ENCODE measurements around the gene HAPLN2. TPM values are rescaled to one million over a fixed set of nuclear protein-coding genes. Genes with fewer than 3 reads are reported as not detected.

The HAPLN2 gene
- total RNA-seq, 6 experiments from 2014 or later: not detected

DNA sequence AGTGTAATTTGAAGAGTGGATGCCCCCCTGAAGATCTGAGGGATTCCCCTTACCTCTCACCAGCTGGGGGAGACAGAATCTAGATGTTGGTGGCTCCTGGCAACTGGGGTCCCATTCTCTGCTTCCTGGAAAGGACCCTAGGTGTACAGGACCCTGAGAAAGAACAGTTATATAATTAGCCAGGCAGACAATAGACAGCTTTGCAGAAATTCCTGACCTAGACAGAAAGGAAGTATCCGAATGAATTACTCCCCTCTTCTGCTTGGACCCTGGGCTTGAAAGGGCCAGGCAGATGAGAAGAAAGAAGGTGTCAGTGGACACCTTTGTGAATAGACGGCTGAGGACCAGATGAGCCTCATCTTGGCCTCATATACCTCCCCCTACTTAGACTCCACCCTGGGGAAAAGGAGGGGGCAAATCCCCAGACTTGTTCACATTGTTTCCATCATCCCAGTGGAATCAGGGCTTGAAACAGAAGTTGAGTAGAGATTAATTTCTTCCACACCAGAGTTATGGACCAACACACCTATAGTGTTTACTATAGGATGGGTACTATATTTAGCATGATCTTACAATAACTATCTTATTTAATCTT, 45.1 kb upstream of the HAPLN2 start:
- H3K27me3 ChIP-seq: peaks cover 0 to 6% of the 10 kb centered on the region in 2 donors
- H3K4me1 ChIP-seq: peaks cover 0 to 9% (median 4%) of the 10 kb centered on the region in 4 donors
- DNase-seq (no peak), ATAC-seq (no peak)
- H3K4me3 ChIP-seq: no peak overlapping the region
- no peak for TF ChIP-seq POLR2A (IDR thresholded peaks at IDR 0.05)
- TF ChIP-seq, protein P1, sequence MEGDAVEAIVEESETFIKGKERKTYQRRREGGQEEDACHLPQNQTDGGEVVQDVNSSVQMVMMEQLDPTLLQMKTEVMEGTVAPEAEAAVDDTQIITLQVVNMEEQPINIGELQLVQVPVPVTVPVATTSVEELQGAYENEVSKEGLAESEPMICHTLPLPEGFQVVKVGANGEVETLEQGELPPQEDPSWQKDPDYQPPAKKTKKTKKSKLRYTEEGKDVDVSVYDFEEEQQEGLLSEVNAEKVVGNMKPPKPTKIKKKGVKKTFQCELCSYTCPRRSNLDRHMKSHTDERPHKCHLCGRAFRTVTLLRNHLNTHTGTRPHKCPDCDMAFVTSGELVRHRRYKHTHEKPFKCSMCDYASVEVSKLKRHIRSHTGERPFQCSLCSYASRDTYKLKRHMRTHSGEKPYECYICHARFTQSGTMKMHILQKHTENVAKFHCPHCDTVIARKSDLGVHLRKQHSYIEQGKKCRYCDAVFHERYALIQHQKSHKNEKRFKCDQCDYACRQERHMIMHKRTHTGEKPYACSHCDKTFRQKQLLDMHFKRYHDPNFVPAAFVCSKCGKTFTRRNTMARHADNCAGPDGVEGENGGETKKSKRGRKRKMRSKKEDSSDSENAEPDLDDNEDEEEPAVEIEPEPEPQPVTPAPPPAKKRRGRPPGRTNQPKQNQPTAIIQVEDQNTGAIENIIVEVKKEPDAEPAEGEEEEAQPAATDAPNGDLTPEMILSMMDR (IDR thresholded peaks at IDR 0.05): no peak
- WGBS (ENCODE audit: insufficient coverage, low coverage, low lambda C conversion rate, missing lambda C conversion rate): 56% methylated on average over 2 of the region's 2 CpGs
- intact Hi-C loops (cut with DNase I): no loop called here
- no peaks in the 10 kb centered on the region for H3K36me3 ChIP-seq
- no peaks in the 10 kb centered on the region for H3K9me3 ChIP-seq
- no peak overlapping the region for H3K27ac ChIP-seq

DNA sequence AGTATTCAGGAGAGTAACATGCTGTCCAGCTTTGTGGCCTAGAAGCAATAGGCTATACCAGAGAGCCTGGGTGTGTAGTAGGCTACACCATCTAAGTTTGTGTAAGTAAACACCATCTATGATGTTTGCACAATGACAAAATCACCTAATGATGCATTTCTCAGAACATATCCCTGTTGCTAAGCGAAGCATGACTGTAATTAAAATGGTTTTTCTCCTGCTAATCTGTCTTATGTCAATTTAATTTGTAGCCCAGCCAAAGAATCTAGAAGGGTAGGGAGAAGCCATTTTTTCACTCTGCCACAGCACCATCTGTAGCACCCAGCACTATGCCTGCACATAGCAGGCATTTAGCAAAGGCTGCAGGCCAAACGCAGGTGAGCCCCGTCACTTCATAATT, 41.7 kb upstream of the HAPLN2 start:
- Histone ChIP-seq H3K4me3 (no peak overlapping the region), H3K36me3 (no peaks in the 10 kb centered on the region), H3K27ac (no peak overlapping the region), H3K27me3 (no peaks in the 10 kb centered on the region), H3K4me1 (peaks cover 0 to under 1% (median under 1%) of the 10 kb centered on the region in 4 donors), H3K9me3 (no peaks in the 10 kb centered on the region)
- ATAC-seq (no peak), DNase-seq (no peak)
- intact Hi-C loops (cut with DNase I): no loop called here
- WGBS (ENCODE audit: insufficient coverage, low coverage, low lambda C conversion rate, missing lambda C conversion rate): 78% methylated on average over 3 of the region's 3 CpGs
- TF ChIP-seq, protein P1 (IDR thresholded peaks at IDR 0.05): no peak
- TF ChIP-seq POLR2A (IDR thresholded peaks at IDR 0.05): no peak

DNA sequence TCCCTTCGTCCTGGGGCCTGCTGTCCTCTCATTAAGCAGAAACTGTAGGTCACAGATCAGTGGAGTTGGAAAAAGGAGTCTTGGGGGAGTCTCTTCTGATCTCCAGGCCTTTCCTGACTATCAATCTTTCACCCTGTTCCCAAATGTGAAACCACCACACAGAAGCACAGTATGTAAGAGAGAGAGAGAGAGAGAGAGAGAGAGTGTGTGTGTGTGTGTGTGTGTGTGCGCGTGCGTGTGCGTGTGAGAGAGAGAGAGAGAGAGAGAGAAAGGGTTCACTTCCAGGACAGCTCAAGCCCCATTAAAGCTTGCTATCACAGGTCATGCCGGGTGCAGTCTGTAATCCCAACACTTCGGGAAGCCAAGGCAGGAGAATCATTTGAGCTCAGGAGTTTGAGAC, 41.2 kb upstream of the HAPLN2 start:
- DNase-seq: no peak
- 57% methylated on average over 6 of the region's 7 CpGs for WGBS (ENCODE audit: insufficient coverage, low coverage, low lambda C conversion rate, missing lambda C conversion rate)
- TF ChIP-seq POLR2A (IDR thresholded peaks at IDR 0.05): no peak
- TF ChIP-seq, protein P1 (IDR thresholded peaks at IDR 0.05): no peak

DNA sequence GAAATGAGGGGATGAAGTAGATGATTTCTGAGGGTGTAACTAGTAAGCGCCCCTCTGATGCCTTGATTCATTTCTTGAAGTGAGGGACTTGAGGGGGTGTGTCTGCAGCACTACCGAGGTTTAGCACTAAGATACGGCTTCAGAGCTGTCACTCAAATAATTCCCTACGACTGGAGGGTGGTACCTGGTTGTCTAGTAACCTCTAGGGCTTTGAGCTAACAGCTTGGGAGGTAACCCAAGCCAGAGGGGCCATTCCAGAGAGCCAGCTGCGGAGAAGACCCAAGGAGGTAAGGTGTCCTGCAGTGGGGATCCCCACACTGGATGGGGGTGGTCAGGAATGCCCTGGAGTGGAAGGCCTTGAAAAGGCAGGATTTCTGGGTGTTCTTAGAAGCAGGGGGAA, 39.7 kb upstream of the HAPLN2 start, which contains the start of gene TTC24:
Gene TTC24, plus strand, starts transcription at position 252 of the 400 bp plus-strand sequence. CDS start 1,642 bp downstream, outside the sequence.
- TF ChIP-seq POLR2A (IDR thresholded peaks at IDR 0.05): no peak
- TF ChIP-seq, protein P1 (IDR thresholded peaks at IDR 0.05): no peak
- Histone ChIP-seq H3K36me3 (no peaks in the 10 kb centered on the region), H3K4me3 (no peak within 1 kb of the TSS), H3K27ac (no peak within 1 kb of the TSS), H3K4me1 (no peaks in the 10 kb centered on the region), H3K27me3 (no peaks in the 10 kb centered on the region), H3K9me3 (no peaks in the 10 kb centered on the region)
- ATAC-seq (no peak), DNase-seq (no peak)
- intact Hi-C loops (cut with DNase I): no loop called here
- 88% methylated on average over 1 of the region's 5 CpGs for WGBS (ENCODE audit: insufficient coverage, low coverage, low lambda C conversion rate, missing lambda C conversion rate)

More for the DNA sequence above, 41.2 kb upstream of the HAPLN2 start:
- H3K27me3 ChIP-seq: no peaks in the 10 kb centered on the region
- H3K9me3 ChIP-seq: no peaks in the 10 kb centered on the region
- no peaks in the 10 kb centered on the region for H3K36me3 ChIP-seq
- ATAC-seq: no peak
- H3K27ac ChIP-seq: no peak overlapping the region
- intact Hi-C loops (cut with DNase I): no loop called here
- no peak overlapping the region for H3K4me3 ChIP-seq
- no peaks in the 10 kb centered on the region for H3K4me1 ChIP-seq
